ENCODE results near the gene KCNC1. TPM values are rescaled to one million over a fixed set of nuclear protein-coding genes. Genes with fewer than 3 reads are reported as not detected.

Gene KCNC1
- polyA plus RNA-seq, 2 of the 4 experiments (the other 2 are of a cell fraction) = 0.08 TPM; not detected in 1

DNA sequence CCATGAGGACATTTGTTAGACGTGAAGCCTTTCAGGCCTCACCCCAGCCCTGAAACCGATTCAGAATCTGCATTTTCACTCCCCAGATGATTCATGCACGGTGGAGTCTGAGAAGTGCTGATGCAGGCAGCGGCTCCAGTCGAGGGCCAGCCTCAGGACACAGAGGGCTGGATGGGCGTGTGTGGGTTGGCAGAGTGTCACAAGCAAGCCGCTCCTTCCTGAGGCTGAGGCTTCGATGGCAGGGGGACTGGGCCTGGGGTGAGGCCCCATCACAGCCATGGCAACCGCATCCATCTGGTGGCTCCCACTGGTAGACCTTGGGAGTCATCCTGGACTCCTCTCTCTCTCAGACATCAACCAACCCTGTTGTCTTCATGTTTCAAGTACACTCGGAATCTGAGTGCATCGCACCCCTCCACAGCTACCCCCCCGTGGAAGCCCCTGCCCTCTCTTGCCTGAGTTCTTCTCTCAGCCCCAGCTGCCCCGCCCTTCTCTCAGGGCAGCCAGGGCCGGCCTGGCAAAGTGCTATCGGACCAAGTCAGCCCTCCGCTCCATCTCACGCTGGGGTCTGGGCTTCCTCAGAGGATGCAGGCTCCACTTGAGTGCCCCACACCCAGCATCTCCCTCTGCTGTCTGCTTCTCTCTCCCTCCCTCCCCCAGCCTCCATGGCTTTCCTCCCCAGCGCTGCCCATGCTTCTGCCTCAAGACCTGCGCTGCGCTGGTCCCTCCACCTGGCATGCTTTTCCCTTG lies 10.6 kb downstream of the KCNC1 start:
- ChIA-PET CTCF (interaction anchor here (1.3 to 9.8 kb wide), 3 partner anchors 12 to 234 kb away, joined by 3 to 94 read pairs (median 19); no protein-coding TSS in a partner anchor), POLR2A (no interaction called here)
- DNase-seq (ENCODE audit: low read depth in 1 of 2, low spot score in 1 of 2) (no peak), FAIRE-seq (no peak), ATAC-seq (no peak)
- TF ChIP-seq TFCP2L1 (CRISPR knock-in tag; IDR thresholded peaks at IDR 0.05) (no peak), NR3C1 (IDR thresholded peaks at IDR 0.05) (no peak), KDM5A (IDR thresholded peaks at IDR 0.05) (no peak), NPAS2 (CRISPR knock-in tag; IDR thresholded peaks at IDR 0.05; ENCODE audit: borderline replicate concordance) (no peak), POLR2AphosphoS2 (conservative IDR thresholded peaks at IDR 0.05; ENCODE audit: low read length) (no peak), FOSL2 (IDR thresholded peaks at IDR 0.05) (no peak), FOSL2 (CRISPR knock-in tag; IDR thresholded peaks at IDR 0.05) (no peak), JUNB (IDR thresholded peaks at IDR 0.05) (no peak), NFE2L2 (conservative IDR thresholded peaks at IDR 0.05; ENCODE audit: low read length) (no peak), POLR2A (IDR thresholded peaks at IDR 0.05; ENCODE audit: low read length) (no peak), CHD4 (IDR thresholded peaks at IDR 0.05; ENCODE audit: borderline replicate concordance) (no peak), HOXB5 (CRISPR knock-in tag; IDR thresholded peaks at IDR 0.05) (no peak), ELK1 (IDR thresholded peaks at IDR 0.05; ENCODE audit: low read depth, low read length) (no peak), RNF2 (IDR thresholded peaks at IDR 0.05; ENCODE audit: borderline replicate concordance, low read depth) (no peak), CEBPB (IDR thresholded peaks at IDR 0.05) (no peak), PHF8 (IDR thresholded peaks at IDR 0.05; ENCODE audit: borderline replicate concordance, low read depth) (no peak), RFX5 (IDR thresholded peaks at IDR 0.05) (no peak), USF2 (IDR thresholded peaks at IDR 0.05) (no peak), HDAC2 (IDR thresholded peaks at IDR 0.05) (no peak)
- TF ChIP-seq, protein P1, sequence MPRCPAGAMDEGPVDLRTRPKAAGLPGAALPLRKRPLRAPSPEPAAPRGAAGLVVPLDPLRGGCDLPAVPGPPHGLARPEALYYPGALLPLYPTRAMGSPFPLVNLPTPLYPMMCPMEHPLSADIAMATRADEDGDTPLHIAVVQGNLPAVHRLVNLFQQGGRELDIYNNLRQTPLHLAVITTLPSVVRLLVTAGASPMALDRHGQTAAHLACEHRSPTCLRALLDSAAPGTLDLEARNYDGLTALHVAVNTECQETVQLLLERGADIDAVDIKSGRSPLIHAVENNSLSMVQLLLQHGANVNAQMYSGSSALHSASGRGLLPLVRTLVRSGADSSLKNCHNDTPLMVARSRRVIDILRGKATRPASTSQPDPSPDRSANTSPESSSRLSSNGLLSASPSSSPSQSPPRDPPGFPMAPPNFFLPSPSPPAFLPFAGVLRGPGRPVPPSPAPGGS (IDR thresholded peaks at IDR 0.05) = no peak
- TF ChIP-seq, protein P2, sequence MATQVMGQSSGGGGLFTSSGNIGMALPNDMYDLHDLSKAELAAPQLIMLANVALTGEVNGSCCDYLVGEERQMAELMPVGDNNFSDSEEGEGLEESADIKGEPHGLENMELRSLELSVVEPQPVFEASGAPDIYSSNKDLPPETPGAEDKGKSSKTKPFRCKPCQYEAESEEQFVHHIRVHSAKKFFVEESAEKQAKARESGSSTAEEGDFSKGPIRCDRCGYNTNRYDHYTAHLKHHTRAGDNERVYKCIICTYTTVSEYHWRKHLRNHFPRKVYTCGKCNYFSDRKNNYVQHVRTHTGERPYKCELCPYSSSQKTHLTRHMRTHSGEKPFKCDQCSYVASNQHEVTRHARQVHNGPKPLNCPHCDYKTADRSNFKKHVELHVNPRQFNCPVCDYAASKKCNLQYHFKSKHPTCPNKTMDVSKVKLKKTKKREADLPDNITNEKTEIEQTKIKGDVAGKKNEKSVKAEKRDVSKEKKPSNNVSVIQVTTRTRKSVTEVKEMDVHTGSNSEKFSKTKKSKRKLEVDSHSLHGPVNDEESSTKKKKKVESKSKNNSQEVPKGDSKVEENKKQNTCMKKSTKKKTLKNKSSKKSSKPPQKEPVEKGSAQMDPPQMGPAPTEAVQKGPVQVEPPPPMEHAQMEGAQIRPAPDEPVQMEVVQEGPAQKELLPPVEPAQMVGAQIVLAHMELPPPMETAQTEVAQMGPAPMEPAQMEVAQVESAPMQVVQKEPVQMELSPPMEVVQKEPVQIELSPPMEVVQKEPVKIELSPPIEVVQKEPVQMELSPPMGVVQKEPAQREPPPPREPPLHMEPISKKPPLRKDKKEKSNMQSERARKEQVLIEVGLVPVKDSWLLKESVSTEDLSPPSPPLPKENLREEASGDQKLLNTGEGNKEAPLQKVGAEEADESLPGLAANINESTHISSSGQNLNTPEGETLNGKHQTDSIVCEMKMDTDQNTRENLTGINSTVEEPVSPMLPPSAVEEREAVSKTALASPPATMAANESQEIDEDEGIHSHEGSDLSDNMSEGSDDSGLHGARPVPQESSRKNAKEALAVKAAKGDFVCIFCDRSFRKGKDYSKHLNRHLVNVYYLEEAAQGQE (IDR thresholded peaks at IDR 0.05) = no peak
- no peak overlapping the region for H3K4me3 ChIP-seq
- WGBS (ENCODE audit: missing lambda C conversion rate) = 55% methylated on average over 14 of the region's 20 CpGs
- no peak overlapping the region for H3K27ac ChIP-seq
- no peak overlapping the region for H3K4me2 ChIP-seq
- H3K4me1 ChIP-seq = no peaks in the 10 kb centered on the region
- no peaks in the 10 kb centered on the region for H3K9me3 ChIP-seq

GRCh38 chr11:17746096-17746495 lies 11.5 kb downstream of the KCNC1 start:
- WGBS (ENCODE audit: missing lambda C conversion rate) = 28% methylated on average over 10 of the region's 11 CpGs
- no peak for ATAC-seq

More at GRCh38 chr11:17746096-17746495, 11.5 kb downstream of the KCNC1 start:
- no peaks in the 10 kb centered on the region for H3K4me1 ChIP-seq
- ChIA-PET CTCF (interaction anchor here (1.3 to 9.8 kb wide), 4 partner anchors 10 to 233 kb away, joined by 3 to 94 read pairs (median 12); no protein-coding TSS in a partner anchor), POLR2A (no interaction called here)
- H3K27ac ChIP-seq = no peak overlapping the region
- FAIRE-seq (no peak), DNase-seq (ENCODE audit: low read depth in 1 of 2, low spot score in 1 of 2) (no peak)
- H3K9me3 ChIP-seq = no peaks in the 10 kb centered on the region
- TF ChIP-seq CEBPB (IDR thresholded peaks at IDR 0.05) (no peak), HOXB5 (CRISPR knock-in tag; IDR thresholded peaks at IDR 0.05) (no peak), JUN (IDR thresholded peaks at IDR 0.05) (no peak), ELK1 (IDR thresholded peaks at IDR 0.05; ENCODE audit: low read depth, low read length) (no peak), JUNB (IDR thresholded peaks at IDR 0.05) (no peak), PBX3 (IDR thresholded peaks at IDR 0.05) (no peak)
- H3K4me3 ChIP-seq = no peak overlapping the region
- H3K4me2 ChIP-seq = no peak overlapping the region

Measured in A549 (cell line).